KBM-7 (cell line): ENCODE data around the gene LYPLA2.
"Not testable (repeated sequence)": the region's sequence is repeated elsewhere in the genome, so short reads cannot be mapped to it uniquely, and the experiment has no call there.

Experiments
- DNase-seq: peaks from one replicate; pipeline ENCODE4 v3.0.0-alpha.2; 2015
- in situ Hi-C: fragments of 300-500 bp; cut with MboI; formaldehyde crosslinking; loops from 2 replicates; pipeline ENCODE4 v1.14.3; 2020; ENCODE audit warnings: low sequenced_read_pairs, low pct_unique_long_range_greater_than_20kb, mixed read lengths

The LYPLA2 gene

DNA sequence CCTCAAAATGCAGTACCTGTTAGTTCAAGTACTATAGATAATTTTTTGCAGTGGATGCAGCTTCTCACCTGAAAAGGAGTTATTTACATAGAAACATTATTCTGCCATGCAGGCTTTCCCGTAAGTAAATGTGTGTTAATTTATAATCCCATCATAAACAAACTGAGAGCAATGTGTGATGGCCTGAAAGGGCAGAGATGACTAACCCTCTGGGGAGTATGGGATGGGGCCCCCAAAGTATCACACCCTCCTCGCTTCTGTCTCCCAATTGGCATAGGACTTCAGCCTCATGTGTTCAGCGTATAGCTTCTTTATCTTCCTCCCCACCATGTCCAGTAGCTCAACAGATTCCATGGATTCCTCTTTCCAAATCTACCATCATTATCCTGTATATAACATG, 26.7 kb downstream of the LYPLA2 start:
- no peak for DNase-seq
- in situ Hi-C loops = loop anchor here (25.0 kb wide), 1 partner anchor 95 kb away; the partner anchor contains the start of gene CNR2

DNA sequence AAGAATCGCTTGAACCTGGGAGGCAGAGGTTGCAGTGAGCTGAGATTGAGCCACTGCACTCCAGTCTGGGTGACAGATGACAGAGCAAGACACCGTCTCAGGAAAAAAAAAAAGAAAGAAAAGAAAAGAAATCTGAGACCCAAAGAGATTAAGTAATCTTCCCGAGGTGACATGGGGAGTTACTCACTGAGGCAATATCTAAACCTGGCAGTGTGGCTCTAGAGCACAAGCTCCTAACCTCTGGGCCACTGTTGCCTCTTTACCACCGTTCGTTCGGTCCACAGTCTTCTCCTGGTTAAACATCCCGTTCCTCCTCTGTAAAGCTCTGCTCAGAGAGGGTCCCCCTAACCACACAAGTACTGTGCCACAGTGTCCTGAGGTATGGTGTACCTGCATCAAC, 32.8 kb downstream of the LYPLA2 start:
- in situ Hi-C loops = loop anchor here (25.0 kb wide), 1 partner anchor 89 kb away; the partner anchor contains the start of gene CNR2

DNA sequence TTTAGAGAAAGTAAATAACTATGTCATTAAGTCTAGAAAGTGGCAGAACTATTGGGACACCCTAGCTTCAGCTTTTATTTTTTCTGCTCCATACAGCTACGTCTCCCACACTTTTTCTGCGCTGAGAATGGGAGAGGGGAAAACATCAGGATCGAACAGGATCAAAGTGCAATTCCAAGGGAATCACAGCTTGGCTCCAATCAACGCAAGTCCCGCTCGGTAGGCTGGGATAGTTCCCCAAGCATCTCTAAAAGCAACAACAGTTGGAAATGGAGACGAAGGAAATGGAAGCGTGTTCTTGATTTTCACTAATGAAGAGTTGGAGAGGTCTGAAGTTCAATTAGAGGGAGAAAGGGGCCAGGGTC, 33.7 kb downstream of the LYPLA2 start:
- DNase-seq = no peak
- in situ Hi-C loops = loop anchor here (25.0 kb wide), 1 partner anchor 88 kb away; the partner anchor contains the start of gene CNR2

More for the DNA sequence above, 32.8 kb downstream of the LYPLA2 start:
- DNase-seq = no peak

DNA sequence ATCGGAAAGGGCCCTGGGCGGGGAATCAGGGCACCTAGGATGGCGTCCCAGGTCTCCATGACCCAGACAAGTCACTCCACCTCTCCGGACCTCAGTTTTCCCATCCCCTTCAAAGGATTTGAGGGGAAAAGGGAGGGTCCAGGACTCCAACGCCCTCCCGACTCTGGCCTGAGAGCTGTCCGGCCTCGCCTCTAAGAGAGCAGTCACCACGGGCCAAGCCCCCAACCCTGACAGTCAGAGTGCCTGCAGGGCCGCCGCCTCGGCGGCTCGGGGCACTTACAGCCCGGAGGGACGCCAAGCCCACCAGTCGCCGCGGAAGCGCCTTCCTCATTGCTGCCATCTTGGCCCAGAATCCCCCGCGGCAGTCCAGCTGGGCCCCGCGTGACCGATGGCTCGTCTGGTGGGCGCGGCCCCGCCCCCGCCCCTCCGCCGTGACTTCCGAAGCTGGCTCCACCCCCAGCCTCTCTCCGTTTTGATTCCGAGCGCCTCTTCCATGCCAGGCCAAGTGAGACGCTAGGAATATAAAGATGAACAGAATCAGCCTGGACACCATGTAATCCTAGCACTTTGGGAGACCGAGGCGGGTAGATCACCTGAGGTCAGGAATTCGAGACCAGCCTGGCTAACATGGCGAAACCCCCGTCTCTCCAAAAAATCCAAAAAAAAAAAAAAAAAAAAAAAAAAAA, 34.3 kb downstream of the LYPLA2 start, which contains the start of gene HMGCL:
Gene HMGCL (minus strand): TSS at position 354 of the 686 bp plus-strand sequence. CDS start 14 bp downstream, at position 340.
- peak; percentile 87 for DNase-seq

GRCh38 chr1:23825762-23826522, 35.0 kb downstream of the LYPLA2 start:
- no peak for DNase-seq
- in situ Hi-C loops = no loop called here

More for the DNA sequence above, 34.3 kb downstream of the LYPLA2 start, which contains the start of gene HMGCL:
- in situ Hi-C loops = no loop called here

GRCh38 chr1:23826590-23826989, 35.6 kb downstream of the LYPLA2 start:
- DNase-seq, in situ Hi-C loops: not testable (repeated sequence)

DNA sequence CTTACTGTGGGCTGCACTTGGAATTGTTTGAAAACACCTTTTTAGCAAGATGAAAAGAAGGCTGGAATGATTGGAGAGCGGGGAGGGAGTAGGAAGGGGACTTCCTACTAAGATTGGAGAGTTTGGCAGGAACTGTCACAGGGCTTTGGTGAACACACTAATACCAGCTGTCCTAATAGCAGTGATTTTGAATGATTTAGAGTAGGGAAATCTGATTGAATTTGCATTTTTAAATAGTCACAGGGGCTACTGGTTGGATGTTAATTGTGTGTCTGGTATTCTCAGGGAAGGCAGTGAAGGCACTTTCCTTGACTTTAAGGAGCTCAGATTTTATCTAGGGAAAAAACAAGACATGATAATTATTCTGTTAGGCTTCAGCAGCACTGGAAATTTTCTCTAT, 36.8 kb downstream of the LYPLA2 start:
- no peak for DNase-seq
- in situ Hi-C loops = no loop called here

- in situ Hi-C loops, DNase-seq: not testable (repeated sequence)
Observed at GRCh38 chr1:23834156-23834555, 43.2 kb downstream of the LYPLA2 start.

GRCh38 chr1:23836037-23836436, 45.1 kb downstream of the LYPLA2 start:
- DNase-seq = peak; percentile 37
- in situ Hi-C loops = no loop called here

DNA sequence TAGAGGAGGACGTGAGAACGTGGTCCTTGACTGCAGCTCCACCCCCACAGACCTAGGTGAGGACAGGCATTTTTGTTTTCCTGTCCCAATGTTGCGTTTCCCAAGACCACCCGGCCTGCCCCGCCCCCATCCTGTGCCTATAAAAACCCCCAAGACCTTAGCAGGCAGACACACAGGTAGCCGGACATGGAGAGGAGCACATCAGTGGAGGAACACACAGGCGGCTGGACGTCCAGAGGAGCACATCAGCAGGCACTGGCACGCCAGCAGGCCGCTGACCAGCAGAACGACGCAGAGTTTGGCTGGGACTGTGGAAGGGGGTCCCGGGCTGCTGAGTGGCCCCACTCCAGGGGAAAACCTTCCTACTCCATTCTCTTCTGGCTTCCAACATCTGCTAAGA, 47.0 kb downstream of the LYPLA2 start:
- in situ Hi-C loops = no loop called here
- DNase-seq = no peak

GRCh38 chr1:23838401-23838866, 47.5 kb downstream of the LYPLA2 start:
- in situ Hi-C loops = no loop called here
- DNase-seq = peak; percentile 75

- DNase-seq = no peak
- in situ Hi-C loops = no loop called here
Observed at GRCh38 chr1:23843644-23844043, 52.7 kb downstream of the LYPLA2 start.
